NCI-H187 treated with DMSO at 0.1 percent for 48 hours (cell line): ENCODE data around the gene NKAPD1.
"Not testable (repeated sequence)": the region's sequence is repeated elsewhere in the genome, so short reads cannot be mapped to it uniquely, and the experiment has no call there.

Source experiments
- DNase-seq: peaks from one replicate; lab custom pipeline; 2025; lab: John Stamatoyannopoulos, UW

The NKAPD1 gene

DNA sequence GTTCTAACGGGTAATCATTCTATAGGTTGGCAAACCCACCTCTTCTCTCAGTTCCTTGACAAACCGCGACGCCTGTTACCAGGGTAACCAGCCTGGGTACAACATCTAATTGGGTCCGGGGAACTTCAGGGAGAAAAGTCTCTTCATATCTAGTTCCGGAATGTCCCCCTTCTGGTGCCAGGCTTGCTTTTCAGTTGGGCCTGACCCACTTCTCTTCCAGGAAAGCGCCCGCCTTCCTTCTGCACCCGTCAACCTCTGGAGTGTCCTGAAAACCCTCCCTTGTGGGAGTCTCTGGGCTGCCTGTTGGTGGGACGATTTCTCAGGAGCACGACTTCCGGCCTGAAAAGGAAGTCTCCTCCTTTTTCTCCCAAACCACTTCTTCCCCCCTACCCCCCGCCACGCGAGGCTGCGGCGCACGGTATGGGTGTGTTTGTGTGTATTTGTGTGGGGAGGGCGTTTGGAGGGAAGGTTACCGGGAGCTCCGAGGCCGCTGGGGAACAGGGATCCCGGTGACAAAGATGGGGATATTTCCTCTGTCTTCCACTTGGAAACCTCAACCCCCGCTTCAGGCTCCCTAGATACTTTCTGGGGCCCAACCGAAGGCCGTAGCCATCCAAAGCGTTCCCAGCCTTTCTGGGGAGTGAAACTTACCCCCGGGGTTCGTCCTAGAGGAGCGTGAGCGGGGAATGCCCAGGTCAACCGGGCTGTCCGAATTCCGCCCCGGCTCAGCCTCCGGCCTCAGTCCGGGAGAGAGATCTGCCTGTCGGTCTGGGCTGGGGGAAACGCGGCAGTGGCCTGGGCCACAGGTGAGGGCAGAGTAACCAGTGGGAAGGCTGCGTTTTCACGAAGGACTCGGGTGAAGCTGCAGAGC, at the start of gene NKAPD1, which contains the start of gene PIH1D2:
TSS of gene NKAPD1 (plus strand) at position 359 of the 871 bp plus-strand sequence. CDS start 1,276 bp downstream, outside the sequence.
TSS of gene PIH1D2 (minus strand) at position 77 of the 871 bp plus-strand sequence. CDS start 843 bp downstream, outside the sequence.
- peak; percentile 42 for DNase-seq

GRCh38 chr11:112024773-112025678, 49.1 kb upstream of the NKAPD1 start, which contains the start of gene DLAT:
Gene DLAT (plus strand): TSS chr11:112025408. CDS start chr11:112025473, 65 bp downstream.
- peak; percentile 44 for DNase-seq

GRCh38 chr11:112025707-112026106, 48.4 kb upstream of the NKAPD1 start:
- DNase-seq: no peak

- DNase-seq: not testable (repeated sequence)
Measured at GRCh38 chr11:112026784-112027410, 47.2 kb upstream of the NKAPD1 start.

GRCh38 chr11:112029460-112029859, 44.6 kb upstream of the NKAPD1 start:
- DNase-seq: no peak

DNA sequence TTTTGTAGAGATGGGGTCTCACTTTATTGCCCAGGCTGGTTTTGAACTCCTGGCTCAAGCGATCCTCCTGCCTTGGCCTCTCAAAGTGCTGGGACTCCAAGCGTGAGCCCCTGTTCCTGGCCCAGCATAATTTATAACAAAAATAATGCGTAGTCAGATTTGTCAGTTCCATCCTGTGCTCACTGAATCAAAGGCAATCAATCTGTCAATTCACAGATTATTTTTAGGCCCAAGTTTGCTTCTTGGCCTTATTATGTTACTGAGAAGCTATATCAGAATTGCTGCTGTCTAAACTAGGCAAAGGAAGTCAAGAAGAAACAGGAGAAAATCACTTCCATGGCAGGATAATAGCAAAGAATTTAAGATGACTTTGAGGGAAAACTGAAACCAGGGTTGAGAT, 40.2 kb upstream of the NKAPD1 start:
- DNase-seq: no peak

DNA sequence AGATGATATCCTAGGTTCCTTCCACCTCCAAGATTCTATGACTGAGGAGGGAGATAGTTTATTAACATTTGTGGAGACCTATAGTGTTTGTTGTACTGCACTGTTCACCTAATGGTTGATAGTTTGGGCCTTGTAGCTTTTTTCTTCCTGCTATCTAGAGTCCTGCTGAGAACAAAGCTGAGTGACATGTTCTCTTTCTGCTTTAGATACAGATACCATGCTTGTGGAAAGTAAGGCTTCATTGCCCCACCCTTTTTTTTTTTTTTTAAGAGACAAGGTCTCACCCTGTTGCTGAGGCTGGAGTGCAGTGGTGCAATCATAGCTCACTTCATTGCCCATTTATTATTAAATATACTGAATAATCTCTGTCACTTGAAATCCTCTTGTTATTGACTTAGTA, 36.6 kb upstream of the NKAPD1 start:
- DNase-seq: no peak

GRCh38 chr11:112042161-112042960, 31.7 kb upstream of the NKAPD1 start:
- DNase-seq: no peak

DNA sequence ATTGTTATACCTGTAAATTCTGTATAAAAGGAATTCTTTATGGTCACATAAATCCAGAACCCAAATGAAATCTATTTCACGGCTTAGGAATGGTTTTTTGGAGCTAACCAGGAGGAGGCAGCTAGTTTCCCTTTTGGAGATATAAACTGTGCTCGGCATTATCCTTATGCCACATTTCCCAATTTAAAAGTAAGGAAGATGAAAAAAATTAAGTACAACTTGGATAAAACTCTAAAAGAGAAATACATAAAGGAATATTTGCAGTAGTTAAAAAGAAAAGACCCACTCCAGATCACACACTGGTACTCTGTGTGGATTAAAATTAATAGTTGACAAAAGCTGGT, 31.2 kb upstream of the NKAPD1 start:
- DNase-seq: no peak

DNA sequence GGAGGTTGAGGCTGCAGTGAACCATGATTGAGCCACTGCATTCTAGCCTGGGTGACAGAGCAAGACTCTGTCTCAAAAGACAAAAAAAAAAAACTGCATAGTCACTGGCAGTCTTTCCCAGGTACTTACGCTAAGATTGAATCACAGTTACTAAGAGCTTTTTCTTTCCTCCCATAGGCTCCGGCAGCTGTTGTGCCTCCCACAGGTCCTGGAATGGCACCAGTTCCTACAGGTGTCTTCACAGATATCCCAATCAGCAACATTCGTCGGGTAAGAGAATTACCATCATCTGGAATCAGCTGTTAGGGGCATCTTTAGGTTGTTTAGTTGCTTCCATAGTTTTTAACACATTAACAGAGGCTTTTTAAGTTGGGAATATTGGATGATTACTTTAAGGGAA, 29.1 kb upstream of the NKAPD1 start:
- DNase-seq: no peak

GRCh38 chr11:112046647-112047046, 27.5 kb upstream of the NKAPD1 start:
- not testable (repeated sequence) for DNase-seq

GRCh38 chr11:112048256-112048655, 25.8 kb upstream of the NKAPD1 start:
- not testable (repeated sequence) for DNase-seq

GRCh38 chr11:112049777-112050176, 24.3 kb upstream of the NKAPD1 start:
- no peak for DNase-seq

- DNase-seq: no peak
Measured at GRCh38 chr11:112050721-112051120, 23.4 kb upstream of the NKAPD1 start.

DNA sequence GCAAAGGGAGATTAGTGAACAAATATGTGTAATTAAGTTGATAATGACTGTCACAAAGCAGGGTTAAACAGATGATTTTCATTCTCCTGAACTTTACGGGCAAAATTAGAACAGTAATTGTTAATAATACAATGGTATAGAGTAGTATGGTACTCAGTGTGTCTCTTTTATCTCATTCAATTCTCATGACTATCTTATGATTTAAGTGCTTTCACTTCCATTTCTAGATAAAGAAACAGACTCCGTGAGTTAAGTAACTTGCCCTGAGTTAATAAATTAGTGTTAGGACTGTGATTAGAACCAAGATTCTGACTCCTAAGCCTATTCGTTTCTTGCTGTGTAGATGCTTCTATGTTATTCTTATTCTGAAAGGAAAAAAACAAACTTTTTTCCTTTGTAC, 22.3 kb upstream of the NKAPD1 start:
- DNase-seq: no peak

- no peak for DNase-seq
Measured at GRCh38 chr11:112057170-112057569, 16.9 kb upstream of the NKAPD1 start.

- DNase-seq: no peak
Measured at GRCh38 chr11:112058103-112058502, 16.0 kb upstream of the NKAPD1 start.

GRCh38 chr11:112062923-112063322, 11.2 kb upstream of the NKAPD1 start:
- no peak for DNase-seq

GRCh38 chr11:112082729-112083128, 8.6 kb downstream of the NKAPD1 start:
- no peak for DNase-seq

DNA sequence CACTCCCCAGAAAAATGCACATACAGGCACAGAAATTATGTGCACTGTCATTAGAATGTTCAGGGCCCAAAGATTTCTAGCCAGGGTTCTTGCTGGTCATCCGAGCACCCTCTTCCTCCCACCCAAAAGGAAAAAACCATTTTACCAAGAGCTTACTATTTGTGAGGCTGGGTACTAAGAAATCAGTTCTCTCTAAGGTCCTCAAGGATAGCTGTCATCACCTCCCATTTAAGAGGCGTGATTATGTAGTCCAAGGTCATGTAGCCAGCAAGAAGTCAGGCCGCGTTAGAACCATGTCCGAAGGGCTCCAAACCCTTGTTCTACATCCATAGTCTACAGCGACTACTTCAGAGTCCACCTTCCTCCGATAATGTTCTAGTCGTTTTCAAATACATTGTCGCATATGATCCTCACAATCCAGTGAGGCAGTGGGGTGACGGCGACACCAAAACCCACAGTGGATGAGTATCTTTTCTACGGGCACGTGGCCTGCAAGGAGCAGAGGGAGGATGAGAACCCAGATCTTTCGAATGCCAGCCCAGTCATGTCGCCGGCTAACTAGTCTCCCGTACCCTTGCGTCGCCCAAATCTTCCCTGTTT, 11.8 kb downstream of the NKAPD1 start:
- DNase-seq: no peak
